ENCODE data around the gene PGLYRP3.

DNA sequence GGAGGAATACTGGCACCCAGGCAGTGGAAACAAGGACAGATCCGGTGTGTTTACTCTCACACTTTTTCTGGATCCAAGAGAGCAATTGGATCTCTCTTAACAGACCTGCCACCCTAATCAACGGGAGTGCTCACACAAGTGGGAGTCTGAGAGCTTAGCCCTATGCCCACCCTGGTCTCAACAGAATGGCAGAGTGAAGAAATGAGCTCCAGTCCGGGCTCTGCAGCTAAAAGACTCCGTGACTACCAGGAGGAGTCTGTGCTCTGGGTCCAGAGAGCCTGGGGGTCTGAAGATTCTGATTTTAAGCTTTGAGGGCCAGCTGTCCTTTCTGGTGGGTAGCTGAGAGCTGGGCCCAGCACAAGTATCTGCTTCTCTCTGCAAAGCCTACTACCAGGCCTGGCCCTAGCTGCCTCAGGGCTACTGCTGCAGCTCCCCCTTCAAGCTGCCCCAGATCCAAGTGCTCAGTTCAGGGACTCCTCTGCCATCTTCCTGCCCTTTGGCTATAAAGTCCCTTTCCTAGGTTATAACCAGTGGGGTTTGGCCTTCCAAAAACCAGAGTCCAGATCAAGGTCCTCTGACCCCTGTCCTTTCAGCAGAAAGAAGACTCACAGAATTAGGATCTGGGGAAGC, 48.8 kb upstream of the PGLYRP3 start:
- TF ChIP-seq, protein P1, sequence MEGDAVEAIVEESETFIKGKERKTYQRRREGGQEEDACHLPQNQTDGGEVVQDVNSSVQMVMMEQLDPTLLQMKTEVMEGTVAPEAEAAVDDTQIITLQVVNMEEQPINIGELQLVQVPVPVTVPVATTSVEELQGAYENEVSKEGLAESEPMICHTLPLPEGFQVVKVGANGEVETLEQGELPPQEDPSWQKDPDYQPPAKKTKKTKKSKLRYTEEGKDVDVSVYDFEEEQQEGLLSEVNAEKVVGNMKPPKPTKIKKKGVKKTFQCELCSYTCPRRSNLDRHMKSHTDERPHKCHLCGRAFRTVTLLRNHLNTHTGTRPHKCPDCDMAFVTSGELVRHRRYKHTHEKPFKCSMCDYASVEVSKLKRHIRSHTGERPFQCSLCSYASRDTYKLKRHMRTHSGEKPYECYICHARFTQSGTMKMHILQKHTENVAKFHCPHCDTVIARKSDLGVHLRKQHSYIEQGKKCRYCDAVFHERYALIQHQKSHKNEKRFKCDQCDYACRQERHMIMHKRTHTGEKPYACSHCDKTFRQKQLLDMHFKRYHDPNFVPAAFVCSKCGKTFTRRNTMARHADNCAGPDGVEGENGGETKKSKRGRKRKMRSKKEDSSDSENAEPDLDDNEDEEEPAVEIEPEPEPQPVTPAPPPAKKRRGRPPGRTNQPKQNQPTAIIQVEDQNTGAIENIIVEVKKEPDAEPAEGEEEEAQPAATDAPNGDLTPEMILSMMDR (IDR thresholded peaks at IDR 0.05 in 2 of 3, conservative IDR thresholded peaks at IDR 0.05 in 1 of 3; ENCODE audit: insufficient read depth in 2 of 3, low read depth in 1 of 3, low read length in 3 of 3), result no peak
- TF ChIP-seq, protein P2, sequence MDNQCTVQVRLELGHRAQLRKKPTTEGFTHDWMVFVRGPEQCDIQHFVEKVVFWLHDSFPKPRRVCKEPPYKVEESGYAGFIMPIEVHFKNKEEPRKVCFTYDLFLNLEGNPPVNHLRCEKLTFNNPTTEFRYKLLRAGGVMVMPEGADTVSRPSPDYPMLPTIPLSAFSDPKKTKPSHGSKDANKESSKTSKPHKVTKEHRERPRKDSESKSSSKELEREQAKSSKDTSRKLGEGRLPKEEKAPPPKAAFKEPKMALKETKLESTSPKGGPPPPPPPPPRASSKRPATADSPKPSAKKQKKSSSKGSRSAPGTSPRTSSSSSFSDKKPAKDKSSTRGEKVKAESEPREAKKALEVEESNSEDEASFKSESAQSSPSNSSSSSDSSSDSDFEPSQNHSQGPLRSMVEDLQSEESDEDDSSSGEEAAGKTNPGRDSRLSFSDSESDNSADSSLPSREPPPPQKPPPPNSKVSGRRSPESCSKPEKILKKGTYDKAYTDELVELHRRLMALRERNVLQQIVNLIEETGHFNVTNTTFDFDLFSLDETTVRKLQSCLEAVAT (IDR thresholded peaks at IDR 0.05), result no peak
- TF ChIP-seq LEF1 (IDR thresholded peaks at IDR 0.05), result no peak

Data from K562 (cell line).